ENCODE data around the gene PLS3.
"Not testable (repeated sequence)": the region's sequence is repeated elsewhere in the genome, so short reads cannot be mapped to it uniquely, and the experiment has no call there.

PLS3 gene

GRCh38 chrX:115533485-115533884 lies 27.5 kb upstream of the PLS3 start:
- H3K4me3 ChIP-seq (ENCODE audit: low read depth, low read length): no peak overlapping the region
- no peak for TF ChIP-seq CTCF (IDR thresholded peaks at IDR 0.05; ENCODE audit: low read depth, low read length, missing control alignments)
- no peak for DNase-seq (ENCODE audit: low read depth)
- in situ Hi-C loops (cut with HindIII; ENCODE audit: low sequenced_read_pairs): no loop called here

GRCh38 chrX:115534383-115534782 lies 26.6 kb upstream of the PLS3 start:
- in situ Hi-C loops (cut with HindIII; ENCODE audit: low sequenced_read_pairs): no loop called here
- no peak for DNase-seq (ENCODE audit: low read depth)
- H3K4me3 ChIP-seq (ENCODE audit: low read depth, low read length): no peak overlapping the region
- no peak for TF ChIP-seq CTCF (IDR thresholded peaks at IDR 0.05; ENCODE audit: low read depth, low read length, missing control alignments)

GRCh38 chrX:115535421-115535820 lies 25.6 kb upstream of the PLS3 start:
- in situ Hi-C loops (cut with HindIII; ENCODE audit: low sequenced_read_pairs): no loop called here
- H3K4me3 ChIP-seq (ENCODE audit: low read depth, low read length): no peak overlapping the region
- no peak for DNase-seq (ENCODE audit: low read depth)
- TF ChIP-seq CTCF (IDR thresholded peaks at IDR 0.05; ENCODE audit: low read depth, low read length, missing control alignments): no peak

- H3K4me3 ChIP-seq (ENCODE audit: low read depth, low read length): no peak overlapping the region
- DNase-seq (ENCODE audit: low read depth): no peak
- in situ Hi-C loops (cut with HindIII; ENCODE audit: low sequenced_read_pairs): no loop called here
- TF ChIP-seq CTCF (IDR thresholded peaks at IDR 0.05; ENCODE audit: low read depth, low read length, missing control alignments): no peak
These were observed 25.1 kb upstream of the PLS3 start for GRCh38 chrX:115535844-115536243.

- in situ Hi-C loops (cut with HindIII; ENCODE audit: low sequenced_read_pairs): no loop called here
- no peak overlapping the region for H3K4me3 ChIP-seq (ENCODE audit: low read depth, low read length)
- no peak for TF ChIP-seq CTCF (IDR thresholded peaks at IDR 0.05; ENCODE audit: low read depth, low read length, missing control alignments)
- DNase-seq (ENCODE audit: low read depth): no peak
These were observed 21.1 kb upstream of the PLS3 start for GRCh38 chrX:115539841-115540240.

- H3K4me3 ChIP-seq (ENCODE audit: low read depth, low read length); DNase-seq (ENCODE audit: low read depth); in situ Hi-C loops (cut with HindIII; ENCODE audit: low sequenced_read_pairs): not testable (repeated sequence)
These were observed 19.9 kb upstream of the PLS3 start for GRCh38 chrX:115541045-115541444.

GRCh38 chrX:115547448-115547847 lies 13.5 kb upstream of the PLS3 start:
- in situ Hi-C loops (cut with HindIII; ENCODE audit: low sequenced_read_pairs): no loop called here
- DNase-seq (ENCODE audit: low read depth): no peak
- H3K4me3 ChIP-seq (ENCODE audit: low read depth, low read length): no peak overlapping the region
- peak; percentile 25 for TF ChIP-seq CTCF (IDR thresholded peaks at IDR 0.05; ENCODE audit: low read depth, low read length, missing control alignments)

All from astrocyte of the cerebellum (primary cell).